ENCODE data around the gene GIMAP4.

GIMAP4 gene

GRCh38 chr7:150621376-150621775, 54.2 kb downstream of the GIMAP4 start:
- H3K4me1 ChIP-seq (ENCODE audit: insufficient read depth, insufficient read length) = no peaks in the 10 kb centered on the region
- TF ChIP-seq YY1 (IDR thresholded peaks at IDR 0.05; ENCODE audit: insufficient read depth, insufficient read length) = no peak
- no peak for TF ChIP-seq SUZ12 (IDR thresholded peaks at IDR 0.05; ENCODE audit: extremely low read depth, insufficient read depth, insufficient read length)
- TF ChIP-seq ZNF274 (IDR thresholded peaks at IDR 0.05; ENCODE audit: low read depth, low read length) = no peak
- H3K36me3 ChIP-seq (ENCODE audit: insufficient read depth, insufficient read length, low read length) = no peaks in the 10 kb centered on the region
- H3K4me3 ChIP-seq (ENCODE audit: insufficient read length, low read depth) = no peak overlapping the region
- no peaks in the 10 kb centered on the region for H3K9me3 ChIP-seq (ENCODE audit: insufficient read depth, low read length)
- no peaks in the 10 kb centered on the region for H3K27me3 ChIP-seq (ENCODE audit: insufficient read depth, insufficient read length)
- no peak overlapping the region for H3K9ac ChIP-seq (ENCODE audit: insufficient read length, low read depth)
- DNase-seq (ENCODE audit: low read depth, low spot score) = no peak

Data from NT2/D1 (cell line).